AG04450 (cell line): ENCODE data around the gene SYT15. TPM values are rescaled to one million over a fixed set of nuclear protein-coding genes. Genes with fewer than 3 reads are reported as not detected.
A peak's percentile ranks its signal among the peaks of the same experiment; 100 is the strongest.
"Not testable (repeated sequence)": the region's sequence is repeated elsewhere in the genome, so short reads cannot be mapped to it uniquely, and the experiment has no call there.

Experiments
- CTCF ChIA-PET: fragments of 300-600, 350-600 bp; formaldehyde crosslinking; extraction: SDS; loops from one replicate; lab custom pipeline; 2022; ENCODE audit warnings: antibody characterized with exemption, inconsistent platforms; lab: Charles Lee
- POLR2A ChIA-PET: fragments of 350-600 bp; formaldehyde crosslinking; extraction: SDS; loops from one replicate; lab custom pipeline; 2021; ENCODE audit warnings: antibody characterized with exemption, inconsistent platforms; lab: Yijun Ruan, JAX
- DNase-seq: peaks from one replicate; pipeline ENCODE4 v3.0.0-alpha.2; 2011; ENCODE audit warnings: low read depth, low spot score
- H3K27ac ChIP-seq: one replicate; pipeline ENCODE4 v1.5.1; 2012; ENCODE audit warnings: low read depth, low read length, control low read depth
- H3K27me3 ChIP-seq: one replicate; pipeline ENCODE4 v1.6.0; 2012; ENCODE audit warnings: low read length; ENCODE audit not compliant: control insufficient read depth, insufficient read depth
- H3K4me3 ChIP-seq: 2 replicates; pipeline ENCODE4 v1.5.1; 2011; ENCODE audit warnings: mild to moderate bottlenecking, low read depth, low read length, control low read depth
- H3K9me3 ChIP-seq: 2 replicates; pipeline ENCODE4 v1.5.1; 2012; ENCODE audit warnings: low read length; ENCODE audit not compliant: control insufficient read depth, insufficient read depth
- polyA plus RNA-seq: library from polyadenylated mRNA; depleted of rRNA; stranded (reverse); fragments of >200 nt; gene quantifications from 2 replicates; pipeline ENCODE4 v1.2.3, GENCODE V29; 2011

SYT15 gene
- polyA plus RNA-seq, 1 experiment = 0.15 TPM

DNA sequence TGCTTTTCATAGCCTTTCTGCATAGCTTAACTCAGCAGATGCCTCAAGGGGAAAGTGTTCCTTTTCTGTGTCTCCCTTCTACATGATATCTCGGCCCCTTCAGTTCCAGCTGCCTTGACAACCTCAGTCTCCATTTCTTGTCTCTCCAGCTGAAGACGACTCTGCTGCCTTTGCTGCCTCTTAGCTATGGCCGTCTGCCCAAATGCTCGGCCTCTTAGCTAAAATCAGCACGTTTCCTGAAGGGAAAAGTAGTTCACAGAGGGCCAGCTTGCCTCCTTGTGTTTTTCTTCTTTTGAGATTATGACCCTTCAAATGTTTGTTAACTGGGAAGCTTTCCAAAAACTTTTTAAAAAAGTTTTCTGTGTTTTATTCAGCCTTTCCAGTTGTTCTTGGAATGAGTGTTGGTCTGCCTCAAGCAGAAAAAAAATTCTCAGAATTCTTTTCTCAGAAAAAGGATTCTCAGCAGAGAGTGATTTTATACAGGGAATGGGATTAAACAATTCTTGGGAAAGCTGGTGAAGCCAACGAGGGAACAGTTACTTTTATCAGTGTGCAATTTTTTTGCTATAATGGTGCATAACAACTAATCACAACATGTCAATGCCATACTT is 15.6 kb downstream of the SYT15 start:
- H3K9me3 ChIP-seq, DNase-seq, H3K27ac ChIP-seq, CTCF ChIA-PET, H3K27me3 ChIP-seq, H3K4me3 ChIP-seq, POLR2A ChIA-PET: not testable (repeated sequence)

DNA sequence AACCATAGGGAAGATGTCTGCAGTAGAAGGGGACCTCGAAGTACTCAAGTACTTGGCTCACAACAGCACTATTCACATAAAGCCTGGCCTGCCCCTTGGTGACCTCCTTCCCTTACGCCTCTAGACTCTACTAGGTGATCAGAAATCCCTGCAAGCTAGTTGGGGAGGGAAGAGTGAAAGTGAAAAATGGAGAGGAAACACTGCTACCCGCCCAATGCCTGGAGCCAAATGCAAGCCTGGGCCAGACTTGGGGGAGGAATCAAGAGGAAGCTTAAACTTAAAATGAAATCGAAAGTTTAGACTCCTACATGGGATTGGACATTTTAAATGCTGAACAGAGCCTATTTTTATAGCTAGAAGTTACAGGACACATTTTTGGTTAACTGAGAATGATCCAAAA is 17.6 kb downstream of the SYT15 start:
- H3K4me3 ChIP-seq, POLR2A ChIA-PET, CTCF ChIA-PET, H3K27me3 ChIP-seq, DNase-seq, H3K9me3 ChIP-seq, H3K27ac ChIP-seq: not testable (repeated sequence)

DNA sequence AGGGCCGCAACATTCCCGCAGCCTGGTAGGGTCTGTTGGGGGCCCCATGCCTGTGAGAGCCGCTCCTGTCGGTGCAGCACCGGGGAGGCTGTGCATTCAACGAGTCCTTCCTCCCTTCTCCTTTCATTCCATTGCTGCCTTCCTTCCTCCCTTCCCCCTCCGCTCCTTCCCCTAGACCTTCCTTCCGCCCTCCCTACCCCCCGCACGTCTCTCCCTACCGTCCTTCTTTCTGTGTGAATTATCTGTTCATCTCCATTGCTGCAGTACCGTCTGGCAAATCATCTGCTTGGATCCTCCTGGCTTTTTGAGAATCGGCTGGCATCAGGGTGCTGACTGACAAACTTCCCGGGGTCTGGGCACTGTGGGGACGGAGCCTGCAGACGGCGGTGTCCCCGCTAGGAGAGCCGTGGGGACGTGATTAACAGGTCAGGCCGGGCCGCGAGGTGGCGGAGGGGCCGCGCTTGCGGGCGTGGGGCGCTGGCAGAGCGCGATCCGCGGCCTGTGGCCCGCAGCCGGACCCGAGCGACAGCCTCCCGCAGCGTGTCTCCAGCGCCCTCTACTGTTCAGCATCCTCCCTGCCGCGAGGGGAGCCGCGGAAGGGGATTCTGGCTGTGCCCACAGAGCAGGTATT is 18.8 kb downstream of the SYT15 start:
- H3K9me3 ChIP-seq, CTCF ChIA-PET, H3K27me3 ChIP-seq, H3K27ac ChIP-seq, DNase-seq, POLR2A ChIA-PET: not testable (repeated sequence)
- H3K4me3 ChIP-seq = peak overlapping the region; percentile 27; the same call in 1 of the 2 replicates

DNA sequence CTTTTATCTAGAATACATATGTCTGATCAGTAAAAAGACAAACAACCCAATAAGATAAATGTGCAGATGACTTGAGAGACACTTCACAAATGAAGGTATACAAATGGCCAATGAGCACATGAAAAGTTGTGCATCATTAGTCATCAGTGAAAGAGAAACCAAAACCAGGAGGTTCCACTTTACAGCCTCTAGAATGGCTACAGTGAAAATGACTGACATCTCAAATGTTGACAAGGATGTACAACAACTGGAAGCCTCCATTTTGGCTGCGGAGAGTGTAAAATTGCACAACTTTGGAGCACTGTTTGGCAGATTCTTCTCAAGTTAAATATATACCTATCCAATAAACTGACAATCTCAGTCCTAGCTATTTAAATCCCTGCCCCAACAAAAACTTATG is 21.6 kb downstream of the SYT15 start:
- POLR2A ChIA-PET, CTCF ChIA-PET, H3K27me3 ChIP-seq, DNase-seq, H3K4me3 ChIP-seq, H3K9me3 ChIP-seq, H3K27ac ChIP-seq: not testable (repeated sequence)

DNA sequence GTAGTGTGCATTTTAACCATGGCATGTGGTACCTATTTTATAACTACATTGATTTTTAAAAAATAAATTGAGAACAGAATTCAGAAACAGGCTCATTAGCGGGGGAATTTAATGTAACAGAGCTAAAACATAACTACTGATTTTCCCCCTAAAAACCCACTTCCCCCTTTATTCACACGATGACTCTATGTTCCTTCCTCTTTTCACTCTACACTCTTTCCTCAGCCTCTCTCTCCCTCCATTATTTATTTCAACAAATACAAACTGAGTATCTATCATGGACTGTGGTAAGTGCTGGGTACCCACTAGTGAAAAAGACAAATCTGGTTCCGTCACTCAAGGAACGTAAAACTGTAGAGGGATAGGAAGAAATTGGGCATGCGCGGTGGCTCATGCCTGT is 36.6 kb downstream of the SYT15 start:
- H3K27ac ChIP-seq, POLR2A ChIA-PET, H3K4me3 ChIP-seq, H3K27me3 ChIP-seq, CTCF ChIA-PET, H3K9me3 ChIP-seq, DNase-seq: not testable (repeated sequence)

DNA sequence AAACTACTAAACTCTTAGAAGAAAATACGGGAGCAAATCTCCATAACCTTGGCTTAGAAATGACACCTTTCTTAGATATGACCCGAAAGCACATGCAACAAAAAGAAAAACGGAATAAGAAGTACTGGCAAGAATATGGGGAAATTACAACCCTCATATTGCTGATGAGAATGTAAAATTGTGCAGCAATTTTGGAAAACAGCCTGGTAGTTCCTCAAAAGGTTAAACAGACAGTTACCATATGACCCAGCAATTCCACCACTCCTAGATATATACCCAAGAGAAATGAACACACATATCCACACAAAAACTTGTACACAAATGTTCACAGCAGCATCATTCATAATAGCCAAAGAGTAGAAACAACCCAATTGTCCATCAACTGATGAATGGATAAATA is 37.3 kb downstream of the SYT15 start:
- H3K9me3 ChIP-seq, DNase-seq, H3K27ac ChIP-seq, H3K4me3 ChIP-seq, H3K27me3 ChIP-seq, POLR2A ChIA-PET, CTCF ChIA-PET: not testable (repeated sequence)

DNA sequence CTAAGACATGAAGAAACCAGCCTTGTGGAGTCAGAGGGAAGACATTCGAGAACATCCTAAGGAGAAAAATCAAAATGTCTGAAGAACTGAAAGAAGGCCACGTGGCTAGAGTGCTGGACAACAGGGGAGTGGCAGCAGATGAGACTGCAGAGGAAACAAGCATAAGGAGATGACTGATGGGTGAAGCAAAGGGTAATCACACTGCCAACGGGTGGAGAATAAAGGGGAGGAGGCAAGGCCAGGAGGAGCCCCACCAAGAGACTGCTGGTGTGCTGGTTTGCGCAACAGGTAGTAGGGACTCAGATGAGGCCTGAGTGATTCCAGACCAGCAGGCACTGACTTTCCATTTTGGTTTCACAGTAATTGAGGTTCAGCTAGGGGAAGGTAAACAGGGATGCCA is 38.2 kb downstream of the SYT15 start:
- H3K4me3 ChIP-seq, H3K27ac ChIP-seq, CTCF ChIA-PET, H3K9me3 ChIP-seq, H3K27me3 ChIP-seq, DNase-seq, POLR2A ChIA-PET: not testable (repeated sequence)

DNA sequence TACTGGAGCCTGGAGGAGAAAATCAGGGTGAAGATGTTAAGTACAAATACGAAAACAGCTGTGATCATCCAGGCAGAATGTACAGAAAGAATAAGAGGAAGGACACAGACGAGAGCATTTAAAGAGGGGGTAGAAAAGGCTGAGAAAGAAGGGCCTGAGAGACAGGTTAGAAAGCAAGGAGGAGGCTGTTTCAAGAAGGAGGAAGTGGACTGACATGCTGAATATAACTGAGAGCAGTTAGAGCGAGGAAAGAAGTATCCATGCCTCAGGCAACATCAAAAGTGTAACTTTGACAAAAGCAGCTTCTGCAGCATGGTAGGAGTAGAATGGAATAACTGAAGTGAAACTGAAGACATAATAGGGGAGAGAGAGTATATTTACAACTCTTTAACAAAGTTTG is 39.0 kb downstream of the SYT15 start:
- H3K4me3 ChIP-seq, DNase-seq, H3K27me3 ChIP-seq, H3K9me3 ChIP-seq, H3K27ac ChIP-seq, POLR2A ChIA-PET, CTCF ChIA-PET: not testable (repeated sequence)

DNA sequence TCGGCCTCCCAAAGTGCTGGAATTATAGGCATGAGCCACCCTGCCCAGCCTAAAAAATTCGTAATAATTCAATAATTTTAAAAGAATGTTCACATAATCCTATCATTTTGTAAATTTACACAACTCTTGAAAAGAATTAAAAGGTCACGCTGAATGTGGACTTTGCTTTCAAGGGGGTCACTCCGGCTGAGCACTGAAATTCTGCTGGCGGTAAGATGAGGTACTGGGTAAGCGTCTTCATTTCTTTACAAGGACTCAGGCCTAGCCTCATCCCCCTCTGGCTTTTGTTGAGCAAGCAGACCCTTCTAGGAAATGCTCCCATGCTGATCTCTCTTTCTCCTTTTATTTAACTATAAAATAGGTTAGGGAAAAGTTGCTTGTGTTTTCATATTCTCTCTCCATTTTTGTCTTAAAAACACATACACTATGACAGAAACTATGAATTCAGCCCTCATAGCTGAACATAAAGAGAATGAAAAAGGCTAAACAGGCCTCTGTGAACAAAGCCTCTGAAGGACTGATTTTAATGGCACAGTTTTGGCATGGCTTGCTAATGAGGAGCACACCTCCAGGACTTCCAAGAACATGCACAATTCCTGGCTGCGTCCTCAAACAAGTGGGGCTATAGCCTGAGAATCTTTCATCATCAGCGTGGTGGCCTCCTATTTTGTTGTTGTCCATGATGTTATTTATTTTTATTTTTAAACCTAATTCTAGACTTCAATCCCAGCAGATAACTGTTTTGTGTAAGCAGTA is 45.1 kb downstream of the SYT15 start:
- H3K27me3 ChIP-seq, DNase-seq, POLR2A ChIA-PET, H3K27ac ChIP-seq, H3K9me3 ChIP-seq, H3K4me3 ChIP-seq, CTCF ChIA-PET: not testable (repeated sequence)

DNA sequence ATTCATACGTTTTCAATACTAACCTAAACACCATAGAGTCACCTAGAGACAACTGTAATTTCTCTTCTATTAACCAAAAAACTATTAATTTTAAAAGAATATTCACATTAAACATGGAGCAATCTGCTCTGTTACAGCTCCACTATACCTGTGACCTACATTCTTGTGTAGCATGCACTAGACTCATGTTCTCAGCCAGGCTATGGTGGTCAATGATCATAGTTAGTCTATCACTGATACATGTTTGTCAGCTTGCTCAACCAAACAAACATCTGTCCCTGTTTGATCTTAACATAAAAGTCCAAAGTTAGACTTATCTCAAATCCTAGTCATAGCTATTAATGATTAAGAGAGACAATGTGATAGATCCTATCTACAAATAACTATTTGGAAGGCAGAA is 50.9 kb downstream of the SYT15 start:
- DNase-seq, H3K27me3 ChIP-seq, H3K27ac ChIP-seq, POLR2A ChIA-PET, CTCF ChIA-PET, H3K4me3 ChIP-seq, H3K9me3 ChIP-seq: not testable (repeated sequence)

DNA sequence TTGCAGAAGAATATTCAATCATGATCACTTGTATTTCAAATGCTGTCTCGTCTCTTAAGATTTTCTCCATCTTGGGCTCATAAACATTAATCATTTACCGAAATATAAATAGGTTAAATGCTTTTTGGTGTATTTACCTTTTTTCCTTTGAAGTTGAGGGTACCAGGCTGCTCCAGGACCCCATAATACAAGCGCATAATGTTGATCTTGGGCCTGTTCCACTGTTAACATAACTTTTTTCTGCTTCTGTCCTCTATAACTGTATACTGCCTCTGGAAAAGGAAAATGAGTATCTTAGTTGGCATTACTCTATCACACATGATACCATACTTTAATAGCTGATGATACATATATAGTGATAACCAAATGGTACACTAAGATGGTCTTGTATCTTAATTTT is 51.9 kb downstream of the SYT15 start:
- POLR2A ChIA-PET, DNase-seq, H3K27ac ChIP-seq, H3K9me3 ChIP-seq, H3K4me3 ChIP-seq, H3K27me3 ChIP-seq, CTCF ChIA-PET: not testable (repeated sequence)

DNA sequence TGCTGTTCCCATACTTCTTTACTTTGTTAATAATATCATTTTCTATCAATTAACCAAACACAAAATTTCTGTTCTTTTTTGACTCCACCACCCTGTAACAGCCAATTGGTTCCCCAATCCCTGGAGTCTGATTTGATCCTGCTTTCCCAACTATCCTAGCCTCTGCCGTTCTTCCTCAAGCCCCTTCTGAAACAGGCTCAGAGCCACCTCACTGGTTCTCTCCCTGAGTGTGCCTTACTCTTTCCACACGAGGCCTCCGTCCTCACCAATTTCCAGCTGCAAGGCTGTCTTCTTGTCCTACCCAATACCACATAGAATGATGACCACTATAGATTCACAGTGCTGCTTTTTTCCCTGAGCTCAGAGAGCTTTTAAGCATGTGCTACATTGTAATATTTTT is 52.8 kb downstream of the SYT15 start:
- H3K4me3 ChIP-seq, CTCF ChIA-PET, POLR2A ChIA-PET, H3K27ac ChIP-seq, DNase-seq, H3K27me3 ChIP-seq, H3K9me3 ChIP-seq: not testable (repeated sequence)
